Colonic mucosa (tissue), 4 donors: ENCODE measurements around the gene FBLIM1. TPM values are rescaled to one million over a fixed set of nuclear protein-coding genes. Genes with fewer than 3 reads are reported as not detected.

Source experiments
- DNase-seq: peaks from one replicate; pipeline ENCODE4 v3.0.0-alpha.2; 2020
- H3K27ac ChIP-seq: fragments of 200-600 bp; one replicate; pipeline ENCODE4 v1.8.0; 2021
- H3K27me3 ChIP-seq: fragments of 200-600 bp; one replicate; pipeline ENCODE4 v1.8.0; 2021
- H3K36me3 ChIP-seq: fragments of 200-600 bp; one replicate; pipeline ENCODE4 v1.8.0; 2021
- H3K4me1 ChIP-seq: fragments of 200-600 bp; one replicate; pipeline ENCODE4 v1.8.0; 2021; ENCODE audit warnings: mild to moderate bottlenecking
- H3K4me3 ChIP-seq: fragments of 200-600 bp; one replicate; pipeline ENCODE4 v1.8.0; 2021
- H3K9ac ChIP-seq, 2 donors: one replicate each; pipeline ENCODE4 v1.7.0; 2013; ENCODE audit warnings: control low read depth in 2 of 2, low read depth in 2 of 2, low read length in 2 of 2
- H3K9me3 ChIP-seq: fragments of 200-600 bp; one replicate; pipeline ENCODE4 v1.8.0; 2021
- intact Hi-C: fragments of 100-400 bp; cut with DNase I; formaldehyde crosslinking; loops from one replicate; pipeline ENCODE4 v1.14.1; 2022
- total RNA-seq, 2 donors: library from RNA; stranded (reverse); fragmentation: NEBNext Ultra II Directional in 1 of 2; extraction: Animal tissue kit (Norgen Biotek cat#: 25700) in 1 of 2; gene quantifications; one replicate each; pipeline ENCODE4 v1.2.1, GENCODE V29; 2021
- TF ChIP-seq, protein P1 (sequence below): fragments of 200-600 bp; IDR thresholded peaks from one replicate; pipeline ENCODE4 v1.8.0; 2022; ENCODE audit warnings: antibody characterized with exemption, mild to moderate bottlenecking
- donor health status: healthy.
- donor health status: DM: no; HTN: no; CAD: no.
- donor health status: DM: no; HTN: no; CAD: no.

The FBLIM1 gene
- total RNA-seq, 2 donors from 2014 or later = 167 to 213 TPM

DNA sequence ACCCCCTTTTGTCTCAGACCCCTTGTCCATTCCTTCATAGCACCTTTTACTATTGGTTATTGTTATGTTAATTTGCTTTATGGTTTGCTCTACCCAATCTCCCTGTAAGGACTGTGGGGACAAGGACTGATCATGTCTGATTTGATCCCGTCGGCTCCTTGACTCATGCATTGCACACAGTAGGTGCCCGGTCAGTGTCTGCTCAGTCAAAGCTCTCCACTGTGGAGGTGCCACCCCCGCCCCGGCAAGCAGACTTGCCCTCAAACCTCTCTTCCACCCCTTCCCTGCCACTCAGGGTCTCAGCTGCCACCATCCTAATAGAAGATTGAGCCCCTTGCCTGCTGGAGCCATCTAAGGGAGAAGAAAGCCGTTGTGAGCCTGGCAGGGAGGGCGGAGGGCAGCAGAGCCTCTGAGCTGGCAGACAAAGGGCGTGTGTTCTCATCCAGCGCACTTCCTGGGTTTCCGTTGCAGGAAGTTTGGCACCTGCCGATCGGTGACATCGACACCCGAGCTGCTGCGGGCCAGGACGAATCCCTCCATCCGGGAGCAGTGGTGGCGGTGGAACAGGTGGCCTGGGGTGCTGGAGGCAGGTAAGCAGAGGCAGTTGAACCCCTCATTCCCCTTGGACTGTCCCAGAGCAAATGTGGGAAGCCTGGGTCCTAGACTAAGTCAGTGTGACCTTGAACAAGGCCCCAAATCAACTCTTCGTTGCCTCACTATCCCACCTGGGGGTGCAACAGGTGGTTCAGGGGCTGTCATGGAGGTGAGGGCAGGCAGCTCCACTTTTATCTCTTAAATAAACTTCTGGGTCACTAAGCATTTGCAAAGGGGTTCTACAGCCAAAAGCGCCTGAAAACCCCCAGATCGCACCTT lies 2.2 kb upstream of the FBLIM1 start:
- intact Hi-C loops = no loop called here
- no peaks in the 10 kb centered on the region for H3K27me3 ChIP-seq
- H3K27ac ChIP-seq = peak overlapping the region; percentile 76
- no peaks in the 10 kb centered on the region for H3K4me1 ChIP-seq
- H3K9me3 ChIP-seq = no peaks in the 10 kb centered on the region
- DNase-seq = peak; percentile 86
- no peaks in the 10 kb centered on the region for H3K36me3 ChIP-seq
- peak overlapping the region; percentile 65 for H3K4me3 ChIP-seq
- H3K9ac ChIP-seq = peak overlapping the region; percentile 79 to 86
- TF ChIP-seq, protein P1, sequence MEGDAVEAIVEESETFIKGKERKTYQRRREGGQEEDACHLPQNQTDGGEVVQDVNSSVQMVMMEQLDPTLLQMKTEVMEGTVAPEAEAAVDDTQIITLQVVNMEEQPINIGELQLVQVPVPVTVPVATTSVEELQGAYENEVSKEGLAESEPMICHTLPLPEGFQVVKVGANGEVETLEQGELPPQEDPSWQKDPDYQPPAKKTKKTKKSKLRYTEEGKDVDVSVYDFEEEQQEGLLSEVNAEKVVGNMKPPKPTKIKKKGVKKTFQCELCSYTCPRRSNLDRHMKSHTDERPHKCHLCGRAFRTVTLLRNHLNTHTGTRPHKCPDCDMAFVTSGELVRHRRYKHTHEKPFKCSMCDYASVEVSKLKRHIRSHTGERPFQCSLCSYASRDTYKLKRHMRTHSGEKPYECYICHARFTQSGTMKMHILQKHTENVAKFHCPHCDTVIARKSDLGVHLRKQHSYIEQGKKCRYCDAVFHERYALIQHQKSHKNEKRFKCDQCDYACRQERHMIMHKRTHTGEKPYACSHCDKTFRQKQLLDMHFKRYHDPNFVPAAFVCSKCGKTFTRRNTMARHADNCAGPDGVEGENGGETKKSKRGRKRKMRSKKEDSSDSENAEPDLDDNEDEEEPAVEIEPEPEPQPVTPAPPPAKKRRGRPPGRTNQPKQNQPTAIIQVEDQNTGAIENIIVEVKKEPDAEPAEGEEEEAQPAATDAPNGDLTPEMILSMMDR = no peak

DNA sequence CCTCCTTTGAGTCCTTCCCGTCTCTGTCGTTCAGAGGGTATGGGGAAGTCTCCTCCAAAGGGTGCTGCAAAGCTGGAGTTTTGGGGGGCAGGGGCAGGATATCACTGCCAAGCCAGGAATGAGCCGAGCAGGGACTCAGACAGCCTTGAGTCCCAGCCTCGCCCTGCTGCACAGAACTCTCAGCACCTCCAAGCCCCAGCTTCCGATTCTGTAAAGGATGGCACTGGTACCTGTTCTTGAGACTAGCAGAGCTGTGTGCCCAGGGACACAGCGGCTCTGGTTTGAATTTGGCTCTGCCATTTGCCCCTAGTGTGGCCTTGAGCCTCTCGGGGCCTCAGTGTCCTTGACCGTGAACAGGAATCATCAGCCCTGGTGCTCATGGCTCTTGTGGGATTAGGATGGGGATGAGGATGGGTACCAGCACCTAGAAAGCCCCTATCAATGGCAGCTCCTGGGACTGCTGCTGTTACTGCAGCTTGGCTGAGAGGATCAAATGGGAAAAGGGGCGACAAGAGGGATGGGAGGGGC lies 1.5 kb upstream of the FBLIM1 start:
- peak overlapping the region; percentile 65 for H3K4me3 ChIP-seq
- no peak for DNase-seq
- H3K27ac ChIP-seq = peak overlapping the region; percentile 76
- no peaks in the 10 kb centered on the region for H3K4me1 ChIP-seq
- H3K27me3 ChIP-seq = no peaks in the 10 kb centered on the region
- intact Hi-C loops = no loop called here
- H3K36me3 ChIP-seq = no peaks in the 10 kb centered on the region
- TF ChIP-seq, protein P1 = no peak
- H3K9ac ChIP-seq = peak overlapping the region; percentile 79 to 86
- no peaks in the 10 kb centered on the region for H3K9me3 ChIP-seq

DNA sequence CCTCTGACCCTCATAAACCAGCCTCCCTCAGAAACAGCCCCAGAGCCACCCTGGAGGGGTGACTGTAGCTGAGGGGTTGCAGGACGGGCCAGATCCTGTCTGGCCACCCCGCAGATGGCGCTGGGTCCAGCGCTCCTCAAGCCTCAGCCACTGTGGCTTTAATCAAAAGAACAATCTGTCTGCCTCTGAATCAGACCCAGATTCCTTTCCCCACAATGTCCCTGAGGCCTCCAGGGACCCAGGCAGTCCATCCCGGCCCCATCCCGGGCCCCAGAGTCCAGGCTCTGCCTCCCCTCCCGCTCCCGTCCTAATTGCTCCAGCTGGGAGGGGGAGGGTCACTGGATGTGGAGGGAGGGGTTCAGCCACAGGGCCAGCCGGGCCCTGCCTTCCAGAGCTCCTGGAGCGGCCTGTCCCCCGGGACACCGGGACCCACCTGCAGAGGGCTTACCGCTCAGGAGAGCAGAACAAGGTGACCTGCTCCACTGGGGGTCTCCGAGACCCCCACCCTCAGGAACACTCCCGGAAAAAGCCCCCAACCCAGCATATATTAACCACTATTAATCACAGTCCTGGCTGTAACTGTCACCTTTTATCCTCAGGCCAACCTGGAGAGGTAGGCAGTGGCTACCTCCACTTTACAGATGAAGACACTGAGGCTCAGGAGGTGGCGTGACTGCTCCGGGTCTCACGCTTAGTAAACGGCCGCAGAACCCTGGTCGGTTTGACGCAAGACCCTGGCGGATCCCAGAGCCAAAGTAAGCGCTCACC lies 836 bp upstream of the FBLIM1 start:
- Histone ChIP-seq H3K36me3 (no peaks in the 10 kb centered on the region), H3K9me3 (no peaks in the 10 kb centered on the region), H3K27ac (peak overlapping the region; percentile 76), H3K27me3 (no peaks in the 10 kb centered on the region), H3K4me3 (peak overlapping the region; percentile 65), H3K9ac (peak overlapping the region; percentile 79 to 86), H3K4me1 (no peaks in the 10 kb centered on the region)
- peak; percentile 69 for DNase-seq
- intact Hi-C loops = no loop called here
- TF ChIP-seq, protein P1 = no peak

DNA sequence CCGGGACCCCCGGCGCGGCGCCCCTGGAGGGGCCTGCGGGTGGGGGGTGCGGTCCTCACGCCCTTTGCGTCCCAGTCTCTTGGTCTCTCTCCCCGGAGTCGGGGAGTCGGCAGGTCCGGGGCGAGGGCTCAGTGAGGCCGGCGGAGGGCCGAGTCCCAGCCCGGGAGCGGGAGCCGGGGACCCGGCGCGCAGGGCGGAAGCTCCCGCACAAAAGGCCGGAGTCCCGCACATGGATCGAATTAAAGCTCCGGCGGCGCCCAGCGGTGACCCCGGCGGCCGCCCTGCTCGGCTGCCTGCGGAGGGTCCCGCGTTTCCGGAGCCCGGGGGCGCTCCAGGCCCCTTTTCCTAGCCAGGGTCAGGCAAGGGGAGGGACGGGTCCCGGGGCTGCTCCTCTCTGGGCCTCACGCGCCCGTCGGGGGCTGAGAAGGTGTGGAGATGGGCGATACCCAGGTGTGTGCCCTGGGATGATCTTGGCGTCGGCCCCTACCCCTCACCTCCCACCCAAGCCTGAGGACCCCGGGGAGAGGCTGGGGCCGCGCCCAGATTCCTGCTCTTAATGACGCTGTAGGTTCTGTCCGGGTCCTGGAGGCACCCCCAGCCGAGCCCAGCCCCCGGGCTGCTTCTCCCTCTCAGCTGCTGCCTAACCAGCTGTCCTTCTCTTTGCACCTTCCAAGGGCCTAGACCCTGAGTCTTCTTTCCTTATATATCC lies 512 bp downstream of the FBLIM1 start:
- Histone ChIP-seq H3K4me3 (peak overlapping the region; percentile 65), H3K4me1 (peaks cover 5% of the 10 kb centered on the region), H3K9me3 (no peaks in the 10 kb centered on the region), H3K9ac (peak overlapping the region; percentile 81), H3K36me3 (no peaks in the 10 kb centered on the region), H3K27me3 (no peaks in the 10 kb centered on the region), H3K27ac (peak overlapping the region; percentile 54)
- TF ChIP-seq, protein P1 = no peak
- no peak for DNase-seq
- intact Hi-C loops = no loop called here
